Liver (tissue), 3 donors: ENCODE results near the gene ANXA7.

Experiments
- FOXA2 ChIP-seq: IDR thresholded peaks from 2 replicates; pipeline ENCODE4 v1.6.1; 2016; ENCODE audit warnings: antibody characterized with exemption
- GABPA ChIP-seq, 2 donors: IDR thresholded peaks in 1 of 2; conservative IDR thresholded peaks in 1 of 2; 2 replicates each; pipeline ENCODE4 v1.6.1; 2016; ENCODE audit warnings: antibody characterized with exemption in 2 of 2, mild to moderate bottlenecking in 1 of 2, moderate library complexity in 1 of 2
- HNF4G ChIP-seq: IDR thresholded peaks from 2 replicates; pipeline ENCODE4 v1.6.1; 2016; ENCODE audit warnings: antibody characterized with exemption
- SP1 ChIP-seq: IDR thresholded peaks from 2 replicates; pipeline ENCODE4 v1.6.1; 2018; ENCODE audit warnings: antibody characterized with exemption, mild to moderate bottlenecking
- TAF1 ChIP-seq: conservative IDR thresholded peaks from 2 replicates; pipeline ENCODE4 v1.6.1; 2016; ENCODE audit warnings: antibody characterized with exemption, mild to moderate bottlenecking
- YY1 ChIP-seq: IDR thresholded peaks from 2 replicates; pipeline ENCODE4 v1.6.1; 2016; ENCODE audit warnings: antibody characterized with exemption, mild to moderate bottlenecking
- TF ChIP-seq, protein P1 (sequence below): fragments of 150-350 bp; IDR thresholded peaks from 2 replicates; pipeline ENCODE4 v1.5.1; 2017; ENCODE audit warnings: improper control_type of control experiment, low read depth, low read length; ENCODE audit not compliant: missing input control
- TF ChIP-seq, protein P2 (sequence below): IDR thresholded peaks from 2 replicates; pipeline ENCODE4 v1.6.1; 2016; ENCODE audit warnings: antibody characterized with exemption, mild to moderate bottlenecking
- TF ChIP-seq, protein P3 (sequence below): IDR thresholded peaks from 2 replicates; pipeline ENCODE4 v1.6.1; 2016; ENCODE audit warnings: antibody characterized with exemption
- donor health status: healthy.
- donor health status: healthy.

DNA sequence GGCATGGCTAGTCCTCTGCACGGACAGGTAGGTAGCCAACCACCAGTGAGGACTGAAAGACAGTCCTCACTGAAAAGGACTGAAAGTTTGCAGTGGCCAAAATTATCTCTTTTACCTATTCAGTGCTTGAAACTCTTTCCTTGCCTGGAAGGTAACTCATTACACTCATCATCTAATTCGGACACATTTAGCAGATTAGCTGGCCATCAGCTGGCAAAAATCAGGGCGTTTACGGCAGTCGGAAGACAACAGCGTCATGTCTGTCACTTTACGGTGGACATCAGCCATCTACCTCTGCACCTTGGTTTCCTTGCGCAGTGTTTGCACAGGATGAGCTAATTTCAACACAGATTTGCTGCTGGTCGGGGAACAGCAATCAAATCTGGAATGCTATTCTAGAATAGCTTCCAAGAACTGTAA, 740 bp downstream of the ANXA7 start:
- TF ChIP-seq, protein P1, sequence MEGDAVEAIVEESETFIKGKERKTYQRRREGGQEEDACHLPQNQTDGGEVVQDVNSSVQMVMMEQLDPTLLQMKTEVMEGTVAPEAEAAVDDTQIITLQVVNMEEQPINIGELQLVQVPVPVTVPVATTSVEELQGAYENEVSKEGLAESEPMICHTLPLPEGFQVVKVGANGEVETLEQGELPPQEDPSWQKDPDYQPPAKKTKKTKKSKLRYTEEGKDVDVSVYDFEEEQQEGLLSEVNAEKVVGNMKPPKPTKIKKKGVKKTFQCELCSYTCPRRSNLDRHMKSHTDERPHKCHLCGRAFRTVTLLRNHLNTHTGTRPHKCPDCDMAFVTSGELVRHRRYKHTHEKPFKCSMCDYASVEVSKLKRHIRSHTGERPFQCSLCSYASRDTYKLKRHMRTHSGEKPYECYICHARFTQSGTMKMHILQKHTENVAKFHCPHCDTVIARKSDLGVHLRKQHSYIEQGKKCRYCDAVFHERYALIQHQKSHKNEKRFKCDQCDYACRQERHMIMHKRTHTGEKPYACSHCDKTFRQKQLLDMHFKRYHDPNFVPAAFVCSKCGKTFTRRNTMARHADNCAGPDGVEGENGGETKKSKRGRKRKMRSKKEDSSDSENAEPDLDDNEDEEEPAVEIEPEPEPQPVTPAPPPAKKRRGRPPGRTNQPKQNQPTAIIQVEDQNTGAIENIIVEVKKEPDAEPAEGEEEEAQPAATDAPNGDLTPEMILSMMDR: no peak
- TF ChIP-seq, protein P2, sequence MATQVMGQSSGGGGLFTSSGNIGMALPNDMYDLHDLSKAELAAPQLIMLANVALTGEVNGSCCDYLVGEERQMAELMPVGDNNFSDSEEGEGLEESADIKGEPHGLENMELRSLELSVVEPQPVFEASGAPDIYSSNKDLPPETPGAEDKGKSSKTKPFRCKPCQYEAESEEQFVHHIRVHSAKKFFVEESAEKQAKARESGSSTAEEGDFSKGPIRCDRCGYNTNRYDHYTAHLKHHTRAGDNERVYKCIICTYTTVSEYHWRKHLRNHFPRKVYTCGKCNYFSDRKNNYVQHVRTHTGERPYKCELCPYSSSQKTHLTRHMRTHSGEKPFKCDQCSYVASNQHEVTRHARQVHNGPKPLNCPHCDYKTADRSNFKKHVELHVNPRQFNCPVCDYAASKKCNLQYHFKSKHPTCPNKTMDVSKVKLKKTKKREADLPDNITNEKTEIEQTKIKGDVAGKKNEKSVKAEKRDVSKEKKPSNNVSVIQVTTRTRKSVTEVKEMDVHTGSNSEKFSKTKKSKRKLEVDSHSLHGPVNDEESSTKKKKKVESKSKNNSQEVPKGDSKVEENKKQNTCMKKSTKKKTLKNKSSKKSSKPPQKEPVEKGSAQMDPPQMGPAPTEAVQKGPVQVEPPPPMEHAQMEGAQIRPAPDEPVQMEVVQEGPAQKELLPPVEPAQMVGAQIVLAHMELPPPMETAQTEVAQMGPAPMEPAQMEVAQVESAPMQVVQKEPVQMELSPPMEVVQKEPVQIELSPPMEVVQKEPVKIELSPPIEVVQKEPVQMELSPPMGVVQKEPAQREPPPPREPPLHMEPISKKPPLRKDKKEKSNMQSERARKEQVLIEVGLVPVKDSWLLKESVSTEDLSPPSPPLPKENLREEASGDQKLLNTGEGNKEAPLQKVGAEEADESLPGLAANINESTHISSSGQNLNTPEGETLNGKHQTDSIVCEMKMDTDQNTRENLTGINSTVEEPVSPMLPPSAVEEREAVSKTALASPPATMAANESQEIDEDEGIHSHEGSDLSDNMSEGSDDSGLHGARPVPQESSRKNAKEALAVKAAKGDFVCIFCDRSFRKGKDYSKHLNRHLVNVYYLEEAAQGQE: no peak
- TF ChIP-seq TAF1 (peak; percentile 85), FOXA2 (peak; percentile 42), SP1 (peak; percentile 69), YY1 (peak; percentile 44), HNF4G (peak; percentile 22), GABPA (IDR thresholded peaks at IDR 0.05 in 1 of 2, conservative IDR thresholded peaks at IDR 0.05 in 1 of 2) (peak in 1 of 2 donors; percentile 11)
- TF ChIP-seq, protein P3, sequence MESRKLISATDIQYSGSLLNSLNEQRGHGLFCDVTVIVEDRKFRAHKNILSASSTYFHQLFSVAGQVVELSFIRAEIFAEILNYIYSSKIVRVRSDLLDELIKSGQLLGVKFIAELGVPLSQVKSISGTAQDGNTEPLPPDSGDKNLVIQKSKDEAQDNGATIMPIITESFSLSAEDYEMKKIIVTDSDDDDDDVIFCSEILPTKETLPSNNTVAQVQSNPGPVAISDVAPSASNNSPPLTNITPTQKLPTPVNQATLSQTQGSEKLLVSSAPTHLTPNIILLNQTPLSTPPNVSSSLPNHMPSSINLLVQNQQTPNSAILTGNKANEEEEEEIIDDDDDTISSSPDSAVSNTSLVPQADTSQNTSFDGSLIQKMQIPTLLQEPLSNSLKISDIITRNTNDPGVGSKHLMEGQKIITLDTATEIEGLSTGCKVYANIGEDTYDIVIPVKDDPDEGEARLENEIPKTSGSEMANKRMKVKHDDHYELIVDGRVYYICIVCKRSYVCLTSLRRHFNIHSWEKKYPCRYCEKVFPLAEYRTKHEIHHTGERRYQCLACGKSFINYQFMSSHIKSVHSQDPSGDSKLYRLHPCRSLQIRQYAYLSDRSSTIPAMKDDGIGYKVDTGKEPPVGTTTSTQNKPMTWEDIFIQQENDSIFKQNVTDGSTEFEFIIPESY: no peak
